T-helper 22 cell (primary cell): ENCODE results near the gene DPF1.
"Not testable (repeated sequence)": the region's sequence is repeated elsewhere in the genome, so short reads cannot be mapped to it uniquely, and the experiment has no call there.

Experiments used
- DNase-seq: peaks from one replicate; pipeline ENCODE4 v3.0.0-alpha.2; 2020; ENCODE audit warnings: low read depth

DPF1 gene

DNA sequence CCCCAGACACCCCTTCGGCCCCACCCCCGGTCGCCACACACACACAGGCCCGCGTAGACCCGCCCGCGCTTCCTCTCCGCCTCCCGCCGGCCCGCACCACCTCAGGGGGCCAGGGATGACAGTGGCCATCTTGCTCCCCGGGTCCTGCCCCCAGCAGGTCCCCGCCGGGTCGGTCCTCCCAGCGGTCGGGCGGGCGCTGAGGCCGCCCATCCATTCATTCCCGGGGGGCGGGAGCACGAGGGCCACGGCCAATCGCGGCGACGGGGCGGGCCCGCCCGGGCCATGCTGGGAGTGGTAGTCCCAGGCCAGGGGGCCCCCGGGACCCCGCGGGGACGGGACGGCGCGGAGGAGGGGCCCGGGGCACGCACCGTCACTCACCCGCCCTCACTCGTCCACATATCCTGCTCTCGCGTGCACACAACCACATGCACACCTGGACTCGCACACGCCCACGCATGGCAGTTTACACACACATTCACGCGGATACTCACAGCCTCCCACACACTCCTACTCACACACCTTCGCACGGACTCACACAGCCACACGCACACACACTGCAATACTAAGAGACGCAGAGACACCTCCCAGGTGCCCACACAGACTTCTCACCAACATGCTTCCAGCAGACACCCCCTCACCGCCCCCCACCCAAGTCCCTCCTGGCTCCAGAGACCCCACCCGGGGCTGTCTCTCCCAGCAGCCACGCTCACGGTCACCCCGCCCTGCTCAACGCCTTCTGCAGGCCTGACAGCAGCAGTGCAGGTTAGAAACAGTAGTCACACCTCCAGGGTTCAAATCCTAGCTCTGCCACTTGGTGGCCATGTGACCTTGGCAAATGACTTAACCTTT, at the start of gene DPF1:
TSS of gene DPF1 (minus strand) at position 209 of the 849 bp plus-strand sequence. CDS start at position 129, 80 bp downstream.
- DNase-seq: peak; percentile 9

DNA sequence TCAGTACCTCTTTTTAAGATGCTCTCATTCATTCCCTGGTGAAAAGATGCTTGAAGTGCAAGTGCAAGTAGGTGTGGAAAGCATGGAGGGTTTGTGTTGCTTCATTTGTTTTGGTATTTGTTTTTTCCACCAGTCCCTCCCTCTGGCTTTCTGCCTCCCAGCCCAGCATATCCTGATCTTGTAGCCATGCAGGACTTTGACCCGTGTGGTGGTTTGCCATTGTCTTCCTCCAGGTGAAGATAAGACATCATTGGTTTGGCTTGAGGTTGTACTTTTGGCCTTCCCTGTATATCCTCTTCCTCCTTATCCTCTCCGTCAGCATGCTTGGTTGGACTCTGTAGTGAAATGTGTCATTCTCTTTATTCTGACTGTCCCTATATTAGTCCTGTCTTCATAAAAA, 49.5 kb upstream of the DPF1 start:
- DNase-seq: no peak

DNA sequence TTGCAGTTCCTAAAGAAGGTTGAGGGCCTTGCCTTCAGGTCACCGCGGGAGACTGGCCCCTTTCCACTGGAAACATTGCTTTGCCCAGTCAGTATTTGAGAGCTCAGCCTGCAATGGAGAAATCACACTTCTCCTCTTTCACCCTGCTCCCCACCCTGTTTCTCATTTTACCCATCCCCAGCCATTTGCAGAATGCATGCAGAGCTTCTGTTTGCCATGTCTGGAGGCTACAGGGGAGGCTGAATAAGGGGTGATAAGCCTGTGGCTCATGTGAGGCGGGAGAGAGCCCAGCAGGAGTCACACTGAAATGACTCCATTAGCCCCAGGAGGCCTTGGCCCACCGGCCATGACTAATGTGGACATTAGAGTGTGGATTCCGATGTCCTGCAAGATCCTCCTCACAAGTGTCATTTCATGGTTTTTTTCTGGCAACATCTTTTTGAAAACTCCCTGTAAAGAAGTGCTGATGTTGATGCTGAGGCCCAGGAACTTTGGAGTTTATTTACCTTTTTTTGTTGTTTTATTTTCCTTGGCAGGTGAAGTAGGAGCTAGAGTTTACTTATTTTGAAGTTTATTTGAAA, 46.7 kb upstream of the DPF1 start:
- no peak for DNase-seq

DNA sequence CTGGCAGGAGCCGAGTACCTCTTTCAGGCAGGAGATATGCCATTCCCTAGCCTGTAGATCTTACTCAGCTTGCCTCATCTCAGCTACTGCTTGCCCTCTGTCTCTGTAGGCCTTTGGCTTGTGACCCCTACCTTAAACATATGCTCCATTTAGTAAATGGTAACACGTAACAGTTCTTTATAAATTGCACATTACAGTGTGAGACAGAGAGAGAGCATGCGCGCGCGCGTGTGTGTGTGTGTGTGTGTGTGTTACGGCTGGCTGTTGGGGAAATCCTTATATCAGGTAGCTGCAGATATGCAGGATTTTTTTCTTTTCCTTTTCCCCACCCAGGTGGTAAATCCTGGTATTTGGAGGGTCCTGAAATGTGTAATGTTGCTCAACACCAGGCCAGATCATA, 44.5 kb upstream of the DPF1 start:
- no peak for DNase-seq

DNA sequence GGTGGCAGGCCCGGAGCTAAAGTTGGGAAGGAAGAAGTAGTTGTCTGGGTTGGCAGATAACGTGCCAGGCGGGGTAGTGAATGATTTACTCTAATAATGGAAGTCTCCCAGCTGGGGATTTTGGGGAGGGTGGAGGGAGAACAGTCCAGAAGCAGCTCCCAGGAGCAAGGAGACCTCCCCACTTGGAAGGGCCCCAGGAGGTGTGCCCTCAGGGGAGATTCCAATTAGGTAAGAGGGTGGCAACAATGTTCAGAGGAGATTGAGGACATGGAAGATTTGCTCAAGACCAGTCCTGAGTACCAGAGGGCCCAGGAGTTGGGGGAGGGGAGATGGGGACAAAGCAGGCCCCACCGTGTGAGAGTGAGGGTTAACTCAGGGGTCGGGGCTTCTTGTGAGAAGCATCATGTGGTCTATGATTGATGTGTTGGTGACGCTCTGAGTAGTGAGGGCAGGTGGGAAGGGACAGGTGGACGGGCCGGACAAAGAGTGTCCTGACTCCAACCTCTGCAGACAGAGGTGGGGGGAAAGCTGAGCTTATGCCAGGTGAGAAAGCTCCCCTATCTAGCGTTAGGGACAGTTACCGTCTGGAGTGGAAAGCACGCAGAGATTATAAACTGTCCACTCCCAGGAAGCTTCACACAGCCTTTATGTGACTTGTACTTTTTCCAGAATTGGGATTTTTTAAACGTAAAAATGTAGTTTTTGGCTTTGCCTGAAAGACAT, 43.9 kb upstream of the DPF1 start:
- no peak for DNase-seq

DNA sequence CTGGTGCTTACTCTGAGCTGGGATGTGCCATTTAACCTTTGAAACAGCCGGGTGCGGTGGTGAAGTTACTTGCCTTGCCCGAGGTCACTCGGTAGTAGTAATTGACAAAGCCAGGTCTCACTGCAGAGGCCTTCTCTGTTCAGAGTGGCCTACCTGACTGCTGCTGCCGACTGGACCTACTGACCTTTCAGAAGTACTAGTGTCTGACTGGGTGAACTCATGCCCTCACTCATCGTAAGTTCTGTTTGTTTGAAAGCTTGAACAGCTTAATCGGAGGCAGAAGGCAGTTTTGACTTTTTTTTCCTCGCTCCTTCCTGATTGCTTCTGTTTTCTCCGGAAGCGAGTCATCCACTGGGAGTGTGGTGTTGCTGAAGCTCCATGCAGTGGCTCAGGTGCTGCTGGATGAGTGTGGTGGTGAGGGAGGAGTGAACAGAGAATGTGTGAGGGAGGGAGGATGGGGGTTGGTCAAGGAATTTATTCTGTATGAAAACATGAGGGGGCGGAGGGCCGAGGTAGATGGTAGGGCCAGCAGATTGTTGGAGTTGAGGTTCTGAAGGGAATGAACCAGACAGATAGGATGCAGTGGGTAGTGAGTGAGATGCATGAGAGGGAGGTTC, 43.1 kb upstream of the DPF1 start:
- no peak for DNase-seq

DNA sequence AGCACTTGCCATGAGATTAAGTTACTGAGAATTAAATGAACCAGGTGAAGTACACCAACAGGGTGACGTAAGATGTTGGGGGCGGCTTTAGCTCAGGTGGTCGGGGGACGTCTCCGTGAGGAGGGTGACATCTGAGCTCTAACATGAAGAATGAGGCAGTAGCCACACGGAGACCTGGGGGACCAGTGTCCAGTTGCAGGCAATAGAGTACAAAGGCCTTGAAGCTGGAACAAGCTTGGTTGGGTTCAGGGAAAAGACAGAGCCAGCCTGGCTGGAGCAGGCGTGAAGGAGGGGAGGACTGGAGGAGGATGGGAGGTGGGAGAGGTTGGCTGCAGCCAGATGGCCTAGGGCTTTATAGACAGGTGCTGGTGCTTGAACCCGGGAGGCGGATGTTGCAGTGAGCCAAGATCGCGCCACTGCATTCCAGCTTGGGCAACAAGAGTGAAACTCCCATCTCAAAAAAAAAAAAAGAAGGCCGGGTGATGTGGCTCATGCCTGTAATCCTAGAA, 42.0 kb upstream of the DPF1 start:
- DNase-seq: no peak

DNA sequence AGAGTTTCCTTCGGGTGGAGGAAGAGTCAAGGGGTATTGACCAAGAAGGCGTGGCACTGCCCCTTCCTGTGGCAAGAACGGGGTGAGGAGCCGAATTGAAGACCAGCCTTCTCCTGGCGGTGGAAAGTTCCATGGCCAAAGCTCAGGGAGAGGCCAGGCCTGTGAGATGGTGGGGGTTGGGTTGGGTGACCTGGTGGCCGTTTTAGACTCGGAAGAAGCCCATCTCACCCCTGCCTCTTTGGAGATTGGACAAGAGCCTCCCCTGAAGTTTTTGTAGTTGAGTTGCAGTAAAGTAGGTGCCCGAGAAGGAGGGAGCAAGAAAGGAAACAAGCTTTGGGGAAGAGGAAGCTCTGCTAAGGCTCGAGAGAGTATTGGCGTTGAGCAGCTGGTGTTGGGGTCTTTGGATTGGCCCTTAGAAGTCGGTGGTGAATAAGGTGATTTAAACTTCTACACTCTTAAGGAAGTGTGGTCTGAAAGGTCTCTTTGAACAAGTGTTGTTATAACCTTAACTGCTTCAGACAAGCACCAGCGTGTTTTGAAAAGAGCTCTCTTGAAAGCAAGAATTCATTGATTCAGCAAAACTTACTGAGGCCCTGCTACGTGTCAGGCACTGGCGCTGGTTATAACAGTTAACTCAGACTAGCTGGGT, 41.3 kb upstream of the DPF1 start:
- DNase-seq: no peak

DNA sequence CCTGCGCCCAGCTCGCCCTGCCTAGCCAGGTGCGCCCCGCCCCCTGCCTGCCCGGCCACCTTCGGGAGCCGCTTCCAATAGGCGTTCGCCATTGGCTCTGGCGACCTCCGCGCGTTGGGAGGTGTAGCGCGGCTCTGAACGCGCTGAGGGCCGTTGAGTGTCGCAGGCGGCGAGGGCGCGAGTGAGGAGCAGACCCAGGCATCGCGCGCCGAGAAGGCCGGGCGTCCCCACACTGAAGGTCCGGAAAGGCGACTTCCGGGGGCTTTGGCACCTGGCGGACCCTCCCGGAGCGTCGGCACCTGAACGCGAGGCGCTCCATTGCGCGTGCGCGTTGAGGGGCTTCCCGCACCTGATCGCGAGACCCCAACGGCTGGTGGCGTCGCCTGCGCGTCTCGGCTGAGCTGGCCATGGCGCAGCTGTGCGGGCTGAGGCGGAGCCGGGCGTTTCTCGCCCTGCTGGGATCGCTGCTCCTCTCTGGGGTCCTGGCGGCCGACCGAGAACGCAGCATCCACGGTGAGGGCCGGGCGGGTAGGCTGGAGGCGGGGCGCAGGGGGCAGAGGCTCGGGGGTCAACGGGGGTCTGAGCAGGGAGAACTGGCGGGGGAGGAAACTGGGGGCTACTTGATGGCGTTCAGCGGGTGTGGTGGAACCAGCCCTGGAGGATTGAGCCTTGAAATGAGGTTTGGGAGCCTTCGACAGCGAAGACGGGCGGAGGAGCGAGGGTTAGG, 40.6 kb upstream of the DPF1 start, which contains the start of gene SPINT2:
TSS of gene SPINT2 (plus strand) at position 88 of the 727 bp plus-strand sequence. CDS start at position 408, 320 bp downstream.
- no peak for DNase-seq

DNA sequence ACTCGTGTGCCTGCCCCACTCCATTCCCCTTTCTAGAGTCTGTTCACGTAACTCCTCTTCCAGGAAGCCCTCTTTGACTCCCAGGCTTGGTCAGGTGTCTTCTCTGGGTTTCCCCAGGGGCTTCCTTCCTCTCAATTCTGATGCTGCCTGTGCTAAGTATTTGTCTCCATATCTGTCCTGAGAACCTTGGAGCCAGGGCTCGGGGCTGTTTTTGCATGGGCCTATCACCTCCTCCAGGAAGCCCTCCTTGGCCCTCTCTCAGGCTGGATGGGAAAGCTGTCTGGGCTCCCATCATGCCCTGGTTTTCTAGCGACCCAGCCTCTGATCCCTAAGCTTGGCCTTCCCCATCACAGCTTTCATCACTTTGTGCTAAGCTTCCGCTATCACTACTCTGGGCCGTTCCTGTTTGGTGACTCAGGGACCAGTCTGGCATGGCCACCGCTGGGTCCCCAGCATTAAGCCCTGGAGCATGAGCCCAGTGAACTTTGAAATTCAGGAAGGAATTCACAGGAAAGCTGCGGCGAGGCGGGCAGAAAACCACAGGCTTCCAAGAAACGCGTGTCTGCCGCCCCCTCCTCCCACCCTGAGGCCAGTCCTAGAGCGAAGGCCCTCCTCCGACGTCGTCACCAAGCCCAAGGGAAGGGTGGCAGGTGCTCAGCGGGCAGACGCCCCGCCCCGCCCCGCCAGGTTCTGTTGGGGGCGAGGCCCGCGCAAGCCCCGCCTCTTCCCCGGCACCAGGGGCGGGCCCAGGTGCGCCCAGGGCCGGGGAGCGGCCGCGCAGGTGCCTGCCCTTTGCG, 39.9 kb upstream of the DPF1 start:
- peak; percentile 63 for DNase-seq

DNA sequence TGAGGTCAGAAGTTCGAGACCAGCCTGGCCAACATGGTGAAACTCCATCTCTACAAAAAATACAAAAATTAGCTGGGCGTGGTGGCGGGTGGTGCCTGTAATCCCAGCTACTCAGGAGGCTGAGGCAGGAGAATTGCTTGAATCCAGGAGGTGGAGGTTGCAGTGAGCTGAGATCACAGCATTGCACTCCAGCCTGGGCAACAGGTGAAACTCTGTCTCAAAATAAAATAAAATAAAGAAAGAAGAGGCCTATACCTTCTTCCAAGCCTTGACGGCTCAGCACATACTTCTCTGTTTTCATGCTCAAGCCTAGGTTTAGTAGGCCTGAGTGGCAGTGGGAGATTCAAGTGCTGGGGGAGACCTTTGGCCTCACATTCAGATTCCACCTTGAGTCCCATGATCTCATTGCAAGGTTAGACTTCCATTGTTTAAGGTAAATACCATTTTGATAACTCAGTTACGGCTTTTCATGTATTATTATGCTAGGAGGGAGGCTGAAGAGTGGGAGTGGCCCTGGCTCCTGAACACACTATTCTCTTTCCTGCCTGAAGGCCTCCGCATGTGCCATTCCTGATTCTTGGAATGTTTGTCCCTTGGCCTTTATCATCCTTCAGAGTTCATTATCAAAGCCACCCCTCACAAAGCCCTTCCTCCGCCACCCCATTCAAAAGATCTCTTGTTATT, 38.7 kb upstream of the DPF1 start:
- DNase-seq: no peak

DNA sequence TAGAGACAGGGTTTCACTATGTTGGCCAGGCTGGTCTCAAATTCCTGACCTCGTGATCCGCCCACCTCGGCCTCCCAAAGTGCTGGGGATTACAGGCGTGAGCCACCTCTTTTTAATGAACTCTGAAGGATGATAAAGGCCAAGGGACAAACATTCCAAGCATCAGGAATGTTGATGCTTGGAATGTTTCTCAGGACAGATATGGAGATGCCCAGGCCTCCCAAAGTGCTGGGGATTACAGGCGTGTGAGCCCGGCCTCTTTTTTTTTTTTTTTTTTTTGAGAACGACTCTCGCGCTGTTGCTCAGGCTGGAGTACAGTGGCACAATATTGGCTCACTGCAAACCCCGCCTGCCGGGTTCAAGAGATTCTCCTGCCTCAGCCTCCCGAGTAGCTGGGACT, 37.9 kb upstream of the DPF1 start:
- not testable (repeated sequence) for DNase-seq

DNA sequence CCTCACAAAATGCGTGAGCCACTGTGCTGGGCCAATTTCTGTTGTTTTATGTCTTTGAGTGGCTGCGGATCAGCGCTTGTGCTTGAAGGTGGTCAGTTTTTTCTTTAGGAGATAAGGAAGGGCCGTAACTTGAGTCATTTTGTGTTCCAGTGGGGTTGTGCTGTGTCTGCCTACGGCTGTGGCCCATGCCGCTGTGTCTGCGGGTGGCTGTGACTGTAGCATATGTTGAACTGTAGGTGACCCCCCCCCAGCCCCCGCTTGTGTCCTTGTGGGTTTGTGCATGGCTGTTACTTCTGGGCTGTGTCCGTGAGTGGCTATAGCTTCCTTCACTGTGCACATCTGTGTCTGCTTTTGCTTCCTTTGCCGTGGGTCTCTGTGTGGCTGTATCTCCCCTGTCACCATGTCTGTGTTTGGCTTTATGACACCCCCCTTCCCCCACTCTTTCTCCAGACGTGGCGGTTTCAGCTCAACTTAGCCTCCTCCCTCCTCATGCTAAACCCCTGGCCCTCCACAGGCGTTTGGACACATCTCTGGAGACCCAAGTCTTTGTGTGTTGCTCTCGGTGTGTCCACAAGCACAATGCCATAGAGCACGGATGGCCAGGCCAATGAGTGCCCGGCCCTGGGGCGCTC, 31.5 kb upstream of the DPF1 start:
- no peak for DNase-seq

DNA sequence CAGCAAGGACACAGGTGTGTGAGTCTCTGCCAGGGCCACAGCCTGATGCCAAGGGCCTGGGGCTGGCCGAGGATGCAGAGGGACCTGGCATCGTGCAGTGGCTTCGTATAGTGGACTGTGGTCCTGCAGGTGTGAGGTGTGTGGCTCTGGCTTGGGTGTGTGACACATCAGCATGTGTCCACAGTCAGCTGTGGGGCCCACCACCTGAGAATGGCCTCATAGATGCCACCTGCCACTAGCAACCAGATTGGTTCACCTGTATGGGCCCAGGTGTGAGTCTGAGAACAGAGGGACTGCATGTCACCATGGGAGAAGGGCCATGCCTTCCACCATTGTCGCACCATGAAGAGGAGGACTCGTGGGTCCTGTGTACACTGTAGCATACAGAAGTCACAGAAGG, 29.8 kb upstream of the DPF1 start:
- no peak for DNase-seq

DNA sequence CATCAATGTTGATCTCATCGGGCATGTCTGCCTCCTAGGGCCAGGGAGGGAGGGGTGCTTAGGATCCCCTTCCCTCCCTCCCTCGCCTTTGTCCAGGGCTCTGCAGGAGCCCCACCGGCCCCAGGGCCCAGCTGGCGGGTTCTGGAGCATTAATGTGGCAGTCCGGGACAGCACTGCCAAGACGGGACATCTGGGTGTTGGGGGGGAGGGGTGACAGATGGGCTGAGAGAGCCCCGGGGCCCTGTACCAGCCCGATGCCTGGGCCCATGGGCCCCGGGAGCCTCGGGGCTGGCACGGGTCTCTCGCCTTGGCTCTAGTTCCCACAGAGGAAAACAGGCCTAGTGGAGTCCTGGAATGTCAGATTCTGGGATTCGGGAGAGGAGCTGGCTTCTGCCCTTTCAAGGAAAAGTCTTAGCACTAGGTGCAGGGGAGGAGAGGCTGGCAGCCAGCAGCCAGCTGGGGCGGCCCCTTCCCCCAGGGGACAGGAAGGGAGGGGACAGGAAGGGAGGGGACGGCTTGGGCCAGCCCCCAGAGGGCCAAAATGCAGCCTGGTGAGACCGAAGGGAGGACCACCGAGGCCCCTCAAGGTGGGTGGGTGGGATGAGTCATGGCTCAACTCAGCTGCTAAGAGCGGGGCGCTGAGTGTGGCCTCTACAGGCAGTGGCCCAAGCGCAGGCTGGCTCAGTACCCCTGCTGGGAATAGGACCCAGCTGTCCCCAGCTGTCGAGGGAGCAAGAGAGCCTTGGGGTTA, 29.1 kb upstream of the DPF1 start:
- no peak for DNase-seq

DNA sequence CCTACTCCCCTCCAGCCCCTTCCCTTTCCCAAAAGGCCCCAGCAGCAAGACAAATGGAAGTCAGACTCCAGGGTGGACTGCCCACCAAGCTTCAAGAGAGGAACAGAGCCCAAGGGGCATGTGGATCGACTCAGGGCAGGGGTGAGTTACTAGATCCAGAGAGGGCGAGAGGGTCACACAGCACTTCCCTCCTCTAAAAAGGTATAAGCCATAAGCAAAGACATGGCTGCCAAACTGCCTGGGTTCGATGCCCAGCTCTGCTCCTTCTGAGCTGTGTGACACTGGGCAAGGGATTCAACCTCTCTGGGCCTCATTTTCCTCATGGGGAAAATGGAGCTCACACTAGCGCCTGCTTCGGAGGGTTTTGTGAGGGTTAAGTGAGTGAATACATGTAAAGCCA, 28.4 kb upstream of the DPF1 start:
- DNase-seq: no peak

DNA sequence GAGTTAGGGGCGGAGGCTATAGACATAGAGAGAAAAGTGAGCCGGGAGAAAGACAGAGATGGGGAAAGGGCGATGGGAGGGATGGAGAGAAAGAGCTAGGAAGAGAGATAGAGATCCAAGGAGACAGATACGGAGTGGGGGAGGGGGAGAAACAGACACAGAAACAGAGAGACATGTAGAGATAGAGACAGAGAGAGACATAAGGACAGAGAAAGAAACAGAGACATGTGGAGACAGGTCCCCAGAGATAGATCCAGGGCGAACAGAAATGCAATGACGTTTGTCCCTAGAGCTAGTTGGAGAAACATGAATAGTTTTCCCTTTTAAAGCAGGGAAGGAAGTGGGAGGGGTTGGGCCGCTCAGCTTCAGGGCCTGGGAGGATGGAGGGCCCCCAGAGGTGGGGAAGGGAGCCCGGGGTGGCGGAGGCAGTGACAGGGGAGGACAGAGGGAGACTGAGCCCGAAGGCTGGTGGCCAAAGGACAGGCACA, 27.6 kb upstream of the DPF1 start:
- no peak for DNase-seq
